HG03342 (cell line): ENCODE data around the gene KSR1.
A peak's percentile ranks its signal among the peaks of the same experiment; 100 is the strongest.

ENCODE experiments used
- ATAC-seq: cut with Tn5 transposase; IDR thresholded peaks from one replicate; pipeline ENCODE4 v1.9.1; 2021; ENCODE audit warnings: mild to moderate bottlenecking, moderate library complexity; ENCODE audit not compliant: unreplicated experiment

The KSR1 gene

DNA sequence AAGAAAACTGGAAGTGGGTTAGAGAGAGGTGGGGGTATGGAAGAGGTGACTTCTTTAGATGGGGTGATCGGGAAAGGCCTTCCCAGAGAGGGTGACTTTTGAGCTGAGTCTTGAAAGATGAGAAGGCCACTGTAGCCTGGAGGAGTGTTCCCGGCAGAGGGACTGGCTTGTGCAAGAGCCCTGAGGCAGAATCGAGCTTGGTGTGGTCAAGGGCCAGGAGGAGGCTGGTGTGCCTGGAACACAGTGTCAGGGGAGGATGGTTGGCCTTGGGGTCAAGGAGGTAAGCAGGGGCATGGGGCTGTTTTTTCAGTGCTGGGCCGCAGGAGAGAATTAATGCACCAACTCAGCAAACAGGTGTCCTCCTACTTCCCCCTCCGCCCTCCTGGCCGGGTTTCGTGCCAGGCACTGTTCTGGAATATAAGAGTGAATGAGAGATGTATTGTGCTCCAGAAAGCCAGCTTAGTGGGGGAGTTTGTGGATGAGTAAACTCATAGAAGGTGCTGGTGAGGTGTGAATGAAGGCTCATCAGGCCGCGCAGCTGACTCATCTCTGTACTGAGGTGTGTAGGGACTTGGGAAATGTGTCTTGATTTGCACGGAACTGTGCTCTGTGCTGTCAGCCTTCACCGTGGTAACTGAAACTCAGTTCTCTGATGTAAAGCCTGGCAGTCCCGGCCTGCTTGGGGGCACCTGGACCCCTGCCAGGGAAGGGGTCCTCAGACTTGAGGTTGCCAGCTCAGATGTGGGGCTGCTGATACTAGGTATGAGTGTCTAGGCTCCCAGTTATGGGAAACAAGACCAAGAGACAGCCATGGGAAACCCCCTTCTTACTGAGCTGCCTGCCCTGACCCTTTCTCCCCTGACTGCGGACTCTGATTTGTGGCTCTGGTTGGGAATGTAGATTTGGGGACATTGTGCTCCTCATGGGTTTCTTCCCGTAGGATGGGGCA, 15.3 kb downstream of the KSR1 start:
- peak; percentile 68 for ATAC-seq

DNA sequence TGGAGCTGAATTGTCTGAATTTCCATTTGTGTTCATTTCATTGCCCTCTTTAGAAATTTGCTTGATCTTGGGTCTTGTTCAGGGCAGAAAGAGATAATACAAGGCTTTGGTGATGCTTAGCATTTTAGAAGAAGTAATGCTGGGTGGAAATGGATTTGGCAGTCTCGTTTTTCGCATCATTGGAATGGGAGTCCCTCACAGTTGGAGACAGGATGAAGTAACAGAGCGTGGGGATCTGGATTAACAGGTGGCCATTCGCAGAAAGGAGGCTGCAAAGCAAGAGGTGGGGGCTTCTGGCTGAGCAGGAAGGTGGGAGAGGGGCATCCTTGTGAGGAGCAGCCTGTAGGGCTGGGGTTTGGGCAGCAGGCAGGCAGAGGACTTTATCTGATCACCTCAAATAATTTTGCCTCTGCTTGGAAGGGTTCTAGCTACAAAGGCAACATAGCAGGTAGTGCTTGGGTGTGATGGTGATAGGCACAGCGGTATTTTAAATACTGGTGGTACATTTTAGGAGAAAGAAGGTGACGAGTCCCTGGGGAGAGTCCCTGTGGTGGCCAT, 17.0 kb downstream of the KSR1 start:
- no peak for ATAC-seq

DNA sequence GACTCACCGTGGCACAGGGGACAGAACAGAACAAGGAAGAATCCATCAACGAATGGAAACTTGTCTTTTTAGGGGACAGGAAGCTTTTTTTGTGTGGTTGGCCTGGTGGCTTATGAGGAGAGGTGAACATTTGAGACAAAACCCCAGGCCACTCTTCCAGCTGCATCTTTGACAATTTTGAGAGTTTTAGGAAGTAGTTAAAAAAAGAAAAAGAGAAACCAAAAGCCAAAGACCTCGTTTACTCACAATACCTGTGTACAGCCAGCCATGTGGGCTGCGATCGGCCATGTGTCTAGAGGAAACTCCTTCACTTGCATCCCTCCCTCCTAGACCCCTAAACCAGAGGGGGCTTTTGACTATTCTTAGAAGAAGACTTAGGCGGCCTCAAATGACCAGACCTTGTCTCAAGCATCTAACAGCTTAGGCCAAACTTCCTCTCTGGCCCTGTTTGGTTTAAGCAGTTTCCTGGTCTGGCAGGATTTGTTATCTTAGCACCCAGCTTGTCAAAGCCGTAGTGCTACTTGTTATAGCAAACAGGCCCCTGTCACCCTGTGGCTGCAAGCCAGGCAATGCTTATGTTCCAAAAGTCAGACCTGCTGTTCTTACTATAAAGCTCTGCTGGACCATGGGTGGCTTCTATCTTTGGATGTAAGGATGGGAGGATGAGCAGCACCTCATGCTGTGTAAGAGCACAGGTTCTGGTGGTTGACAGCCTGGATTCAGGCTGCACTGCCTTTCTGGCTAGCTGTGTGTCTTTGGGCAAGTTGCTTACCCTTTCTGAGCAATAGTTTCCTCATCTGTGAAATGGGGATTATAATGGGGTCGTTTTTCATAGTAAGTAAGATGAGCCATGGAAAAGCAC, 17.7 kb downstream of the KSR1 start:
- peak; percentile 38 for ATAC-seq

DNA sequence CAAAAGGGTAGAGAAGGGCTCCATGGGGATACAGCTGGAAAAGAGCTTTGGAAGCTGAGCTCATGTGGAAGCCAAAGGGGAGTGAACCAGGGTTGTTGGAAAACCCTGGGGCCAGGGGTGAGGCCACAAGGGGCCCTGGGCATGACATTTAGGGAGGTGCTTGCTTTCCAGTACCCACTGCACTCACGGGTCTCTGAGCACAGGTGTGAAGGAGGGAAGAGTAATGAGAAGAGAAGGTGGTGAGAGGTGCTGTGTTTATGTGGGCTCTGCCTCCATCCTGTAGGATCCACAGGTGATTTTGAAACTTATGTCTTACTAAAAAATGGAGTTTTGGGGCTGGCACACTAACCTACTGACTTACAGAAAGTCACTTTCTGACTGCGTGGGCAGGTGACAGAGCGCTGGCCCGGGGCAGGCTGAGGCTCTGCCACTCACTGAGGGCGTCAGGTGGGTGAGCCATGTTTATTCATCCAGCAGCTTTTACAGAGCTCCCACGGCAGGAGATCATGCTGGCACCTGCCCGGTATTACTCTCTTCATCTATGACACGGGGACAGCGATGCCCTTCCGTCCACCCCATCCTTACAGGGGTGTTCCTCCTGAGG, 18.9 kb downstream of the KSR1 start:
- ATAC-seq: no peak

DNA sequence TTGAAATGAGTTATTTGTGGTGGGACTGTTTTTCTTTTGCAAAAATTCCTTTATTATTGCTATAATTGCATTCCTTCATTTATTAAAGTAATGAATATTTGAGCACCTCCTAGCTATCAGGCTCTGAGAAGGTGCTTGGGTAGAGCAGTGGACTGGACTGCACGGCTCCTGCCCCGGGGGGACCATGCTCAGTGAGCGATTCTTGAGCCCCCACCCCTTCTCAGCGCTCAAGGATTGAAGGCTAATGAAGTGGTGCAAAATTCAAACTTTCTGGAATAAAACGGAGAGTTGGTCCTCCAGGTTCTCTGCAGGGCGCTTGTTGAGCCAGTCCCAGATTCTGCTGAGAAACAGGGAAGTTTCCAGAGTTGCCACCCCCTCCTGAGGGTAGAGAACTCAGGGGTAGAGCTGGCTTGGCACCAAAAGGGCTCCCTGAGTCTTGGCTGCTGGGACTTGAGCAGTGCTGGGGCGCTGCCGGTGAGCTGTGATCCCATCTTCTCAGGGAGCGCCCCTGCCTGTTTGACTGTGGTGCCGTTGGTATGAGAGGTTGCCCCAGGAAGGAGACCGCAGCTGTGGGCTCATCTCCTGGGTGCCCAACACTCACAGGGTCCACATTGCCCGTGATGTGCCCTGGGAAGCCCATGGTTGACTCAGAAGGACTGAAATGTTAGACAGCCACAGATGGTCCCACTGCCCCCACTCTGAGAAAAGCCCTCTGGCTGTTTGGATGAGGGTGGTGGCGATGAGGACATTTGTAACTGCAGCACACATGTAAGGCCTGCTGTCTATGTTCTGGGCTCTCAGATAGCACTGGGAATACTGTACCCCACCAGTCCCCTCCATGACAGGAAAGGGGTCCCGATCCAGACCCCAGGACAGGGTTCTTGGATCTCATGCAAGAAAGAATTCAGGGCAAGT, 20.0 kb downstream of the KSR1 start:
- ATAC-seq: no peak

DNA sequence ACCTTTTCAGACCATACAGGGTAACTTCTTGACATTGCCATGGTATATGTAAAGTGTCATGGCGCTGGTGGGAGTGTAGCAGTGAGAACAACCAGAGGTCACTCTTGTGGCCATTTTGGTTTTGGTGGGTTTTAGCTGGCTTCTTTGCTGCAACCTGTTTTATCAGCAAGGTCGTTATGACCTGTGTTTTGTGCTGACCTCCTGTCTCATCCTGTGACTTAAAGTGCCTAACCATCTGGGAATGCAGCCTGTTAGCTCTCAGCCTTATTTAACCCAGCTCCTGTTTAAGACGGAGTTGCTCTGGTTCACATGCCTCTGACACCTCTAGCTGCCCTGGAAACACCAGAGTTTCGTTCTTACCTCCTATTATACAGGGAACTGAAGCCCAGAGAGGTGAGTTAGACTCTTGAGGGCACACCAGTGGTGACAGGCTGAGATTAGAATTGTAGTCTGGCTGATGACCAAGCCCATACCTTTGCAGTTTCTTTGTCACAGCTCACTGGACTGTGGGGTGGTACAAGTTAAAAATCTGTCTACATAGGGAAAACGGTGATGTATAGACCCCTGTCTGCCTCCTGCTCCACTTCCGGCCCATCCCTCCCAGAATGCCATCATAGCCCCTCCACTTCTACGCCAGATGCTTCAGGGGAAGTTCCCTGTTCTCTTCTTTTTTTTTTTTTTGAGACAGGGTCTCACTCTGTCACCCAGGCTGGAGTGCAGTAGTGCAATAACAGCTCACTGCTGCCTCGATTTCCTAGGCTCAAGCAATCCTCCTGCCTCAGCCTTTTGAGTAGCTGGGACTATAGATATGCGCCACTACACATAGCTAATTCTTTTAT, 21.0 kb downstream of the KSR1 start:
- no peak for ATAC-seq

DNA sequence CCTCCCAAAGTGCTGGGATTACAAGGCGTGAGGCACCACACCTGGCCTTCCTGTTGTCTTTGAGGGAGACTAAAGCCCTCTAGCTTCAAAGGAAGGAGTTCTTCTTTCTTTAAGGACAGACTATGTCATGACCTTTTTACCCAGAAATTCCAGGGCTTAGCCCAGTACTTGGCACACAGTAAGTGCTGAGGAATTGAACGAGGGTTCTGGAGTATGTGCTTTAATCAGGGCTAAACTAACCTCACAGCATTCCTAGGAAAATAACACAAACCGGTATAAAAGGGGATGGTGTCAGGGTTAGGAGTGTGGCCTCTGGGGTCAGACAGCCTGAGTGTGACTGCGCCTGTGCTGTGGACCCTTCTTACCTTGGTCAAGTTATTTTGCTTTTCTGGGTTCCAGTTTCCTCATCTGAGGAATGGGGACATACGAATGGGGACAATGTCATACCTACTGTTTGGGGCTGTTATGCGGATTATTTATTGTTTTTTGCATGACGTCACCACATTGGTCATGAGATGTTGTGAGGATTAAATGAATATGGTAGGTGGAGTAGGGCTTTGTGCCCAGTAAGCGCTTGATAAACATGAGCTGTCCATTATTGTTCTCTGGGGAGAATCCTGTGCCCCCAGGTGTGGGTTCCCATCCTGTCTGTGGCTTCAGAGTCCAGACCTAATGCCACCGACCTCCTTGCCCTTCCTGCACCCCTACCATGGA, 21.9 kb downstream of the KSR1 start:
- ATAC-seq: no peak

DNA sequence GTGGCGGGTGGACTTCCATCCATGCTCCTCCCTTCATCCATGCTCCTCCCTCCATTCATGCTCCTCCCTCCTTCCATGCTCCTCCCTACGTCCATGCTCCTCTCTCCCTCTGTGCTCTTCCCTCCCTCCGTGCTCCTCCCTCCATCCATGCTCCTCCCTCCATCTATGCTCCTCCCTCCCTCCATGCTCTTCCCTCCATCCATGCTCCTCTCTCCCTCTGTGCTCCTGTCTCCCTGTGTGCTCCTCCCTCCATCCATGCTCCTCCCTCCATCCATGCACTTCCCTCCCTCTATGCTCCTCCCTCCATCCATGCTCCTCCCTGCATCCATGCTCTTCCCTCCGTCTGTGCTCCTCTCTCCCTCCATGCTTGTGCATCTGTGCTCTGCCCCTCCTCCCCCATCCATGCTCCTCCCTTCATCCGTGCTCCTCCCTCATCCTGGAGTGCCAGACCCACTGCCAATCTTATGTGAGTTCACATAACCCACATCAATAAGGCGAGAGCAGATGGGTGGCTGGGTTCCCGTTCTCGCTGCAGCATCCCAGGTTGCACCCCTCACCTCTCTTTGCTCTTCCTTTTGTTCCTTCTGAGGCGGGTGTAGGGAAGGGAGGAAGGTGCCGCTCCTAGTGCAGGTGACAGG, 22.8 kb downstream of the KSR1 start:
- ATAC-seq: no peak

DNA sequence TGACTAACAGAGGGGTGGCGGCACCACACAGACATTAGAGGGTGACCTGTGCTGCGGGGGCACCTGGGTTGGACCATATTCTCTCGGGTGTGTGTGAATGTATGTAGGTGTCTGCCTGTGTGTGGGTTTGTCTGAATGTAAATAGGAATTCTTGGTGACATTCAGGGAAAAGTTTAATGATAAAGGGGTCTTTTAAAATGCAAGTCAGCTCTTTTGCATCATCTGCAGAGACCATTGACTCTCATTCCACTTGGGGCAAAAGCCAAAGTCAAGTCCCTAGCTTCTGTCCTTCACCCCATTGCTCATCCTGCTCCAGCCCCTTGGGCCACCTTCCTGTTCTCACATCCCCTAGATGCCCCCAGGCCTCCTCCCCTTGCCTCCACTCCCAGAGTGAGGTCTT, 23.6 kb downstream of the KSR1 start:
- ATAC-seq: no peak

DNA sequence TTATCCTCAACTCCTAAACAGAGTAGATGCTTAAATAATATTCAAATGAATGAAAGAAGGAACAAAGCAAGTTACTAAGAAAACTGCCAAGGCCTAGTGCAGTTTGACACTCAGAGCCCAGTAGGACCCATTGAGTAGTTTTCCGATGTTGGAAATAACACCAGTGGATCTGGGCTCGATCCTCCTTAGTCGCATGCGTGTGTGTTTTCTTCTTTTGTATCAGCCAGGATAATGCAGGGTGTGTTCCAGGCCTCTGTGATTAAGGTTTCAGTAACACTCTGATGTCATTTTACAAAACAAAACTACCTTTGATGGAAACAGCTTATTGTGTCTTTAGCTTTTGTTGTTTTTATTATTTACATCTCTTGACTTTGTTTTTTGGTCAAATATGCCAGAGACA, 24.5 kb downstream of the KSR1 start:
- no peak for ATAC-seq

DNA sequence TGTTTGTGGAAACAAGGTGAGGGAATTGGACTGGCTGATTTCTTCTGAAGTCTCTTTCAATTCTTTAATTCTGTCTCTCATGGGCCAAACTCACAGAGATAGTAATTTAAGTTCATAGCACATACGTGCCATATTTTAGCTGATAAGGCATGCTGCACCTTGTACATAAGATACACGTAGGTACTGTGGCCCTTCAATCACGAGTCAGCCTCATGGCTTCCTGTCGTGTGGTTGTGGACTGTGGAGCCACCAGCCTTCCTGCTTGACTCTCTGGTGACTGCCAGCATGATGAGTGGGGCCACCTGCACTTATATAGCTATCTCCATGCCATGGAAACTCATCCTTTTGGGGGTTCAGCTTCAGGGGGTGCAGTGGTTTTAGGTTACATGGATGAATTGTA, 25.1 kb downstream of the KSR1 start:
- no peak for ATAC-seq

DNA sequence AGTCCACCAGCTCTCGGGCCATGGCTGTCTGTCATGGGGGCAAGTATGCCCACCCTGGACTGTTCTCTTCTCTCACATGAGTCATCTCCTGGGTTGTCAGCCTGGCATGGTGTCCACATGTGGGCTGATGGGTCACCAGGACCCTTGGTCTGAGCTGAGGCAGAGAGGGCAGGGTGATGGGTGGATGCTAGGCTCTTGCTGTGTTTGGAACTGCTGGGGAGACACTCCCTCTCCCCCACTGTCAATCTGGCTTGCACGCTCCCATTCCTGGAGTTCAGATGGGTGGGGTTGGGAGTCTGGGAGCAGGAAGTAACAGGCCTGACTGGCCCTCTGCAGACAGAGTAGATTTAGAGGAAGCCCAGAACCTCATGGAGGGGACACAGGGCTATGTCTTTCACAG, 28.9 kb downstream of the KSR1 start:
- no peak for ATAC-seq

DNA sequence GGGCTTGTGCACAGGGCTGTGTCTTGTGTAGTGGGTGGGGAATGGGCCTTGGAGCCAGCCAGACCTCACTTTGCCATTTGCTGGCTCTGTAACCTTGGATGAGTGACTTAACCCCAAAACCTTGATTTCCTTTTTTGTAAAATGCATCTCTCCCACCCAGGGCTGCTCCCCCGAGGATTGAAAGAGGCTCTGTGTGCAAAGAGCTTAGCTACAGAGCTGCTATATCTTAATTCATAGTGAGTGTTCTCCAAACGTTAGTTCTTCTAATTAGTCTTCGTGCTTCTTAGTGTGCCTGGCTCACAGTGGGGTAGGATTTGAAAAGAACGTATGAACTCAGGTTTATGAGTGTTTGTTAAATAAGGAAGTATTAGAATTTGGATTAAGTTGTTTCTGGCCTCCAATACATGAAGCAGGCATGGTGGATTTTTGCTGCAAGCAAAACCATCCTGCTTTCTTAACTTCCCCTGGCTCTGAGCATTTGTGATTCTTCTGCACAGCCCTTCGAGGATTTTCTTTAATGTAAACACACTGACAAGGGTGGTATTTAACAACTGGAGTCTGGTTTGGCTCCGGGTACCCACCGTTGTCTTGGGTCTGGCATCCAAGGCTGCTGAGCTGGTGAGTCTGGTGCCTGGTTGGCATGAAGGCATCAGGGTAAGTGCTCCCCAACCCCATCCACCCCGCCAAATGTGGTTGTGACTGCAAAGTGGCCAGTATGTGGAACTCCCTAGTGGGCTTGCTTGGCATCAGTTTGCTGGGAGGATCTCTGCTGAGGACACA, 29.7 kb downstream of the KSR1 start:
- no peak for ATAC-seq

DNA sequence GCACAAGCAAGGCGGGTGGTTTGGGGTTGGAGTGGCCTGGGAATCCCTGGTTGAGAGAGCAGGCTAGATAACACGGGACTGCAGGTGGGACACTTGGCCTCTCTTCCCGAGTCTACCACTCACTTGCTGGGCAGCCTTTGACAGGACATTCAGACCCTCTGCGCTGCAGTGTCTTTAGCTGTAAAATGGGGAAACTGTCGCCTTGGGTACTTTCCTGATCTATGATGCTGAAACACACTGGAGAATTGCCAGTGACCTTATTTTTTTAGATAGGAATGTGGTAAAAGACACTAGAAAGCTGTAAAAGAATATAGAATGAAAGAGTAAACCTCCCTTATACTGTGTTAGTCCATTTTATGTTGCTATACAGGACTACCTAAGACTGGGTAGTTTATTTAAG, 30.5 kb downstream of the KSR1 start:
- no peak for ATAC-seq

DNA sequence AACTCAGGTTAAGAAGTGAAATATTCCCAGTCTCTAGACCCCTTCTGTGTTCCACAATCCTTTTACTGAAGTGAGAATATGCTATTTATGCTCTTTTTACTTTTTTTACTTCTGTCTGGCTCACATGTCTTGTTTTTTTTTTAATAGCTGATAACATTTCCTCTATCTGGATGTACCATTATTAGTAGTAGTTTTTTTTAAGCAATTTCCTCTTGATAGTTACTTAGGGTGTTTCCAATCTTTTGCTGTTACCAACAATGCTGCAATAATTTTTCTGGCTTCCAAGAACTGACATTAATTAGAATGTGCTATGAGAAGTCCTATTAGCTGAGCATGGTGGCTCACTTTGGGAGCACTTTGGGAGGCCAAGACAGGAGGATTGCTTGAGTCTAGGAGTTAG, 32.0 kb downstream of the KSR1 start:
- ATAC-seq: no peak

DNA sequence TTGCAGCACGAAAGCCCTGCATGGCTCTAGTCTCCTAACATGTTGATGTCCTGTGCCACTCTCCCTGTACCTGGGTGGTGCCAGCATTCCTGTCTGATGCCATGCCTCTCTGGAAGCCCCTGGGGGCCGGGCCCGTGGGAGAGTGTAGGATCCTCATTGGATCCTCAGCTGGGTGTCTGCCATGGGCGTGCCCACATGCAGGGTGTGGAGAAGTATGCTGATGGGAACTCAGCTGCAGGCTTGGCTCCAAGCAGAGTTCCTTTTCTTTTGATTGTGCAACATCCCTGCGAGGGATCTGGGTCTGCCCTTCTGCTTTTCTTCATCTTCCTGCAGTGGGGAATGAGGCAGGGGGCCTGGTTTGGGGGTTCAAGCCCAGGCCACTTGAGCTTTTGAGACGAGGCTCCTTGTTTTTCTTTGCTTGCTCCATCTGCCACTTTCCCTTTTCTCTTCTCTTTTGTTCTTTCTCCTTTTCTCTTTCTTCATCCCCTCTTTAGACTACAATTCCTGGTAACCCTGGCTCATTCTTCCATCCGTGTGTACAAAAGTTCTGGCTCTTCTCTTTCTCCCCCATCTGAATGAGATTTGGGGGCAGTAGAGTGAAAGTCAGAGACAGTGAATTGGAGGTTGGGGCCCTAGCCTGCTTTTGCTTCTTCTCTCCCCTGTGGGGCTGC, 32.9 kb downstream of the KSR1 start:
- no peak for ATAC-seq

DNA sequence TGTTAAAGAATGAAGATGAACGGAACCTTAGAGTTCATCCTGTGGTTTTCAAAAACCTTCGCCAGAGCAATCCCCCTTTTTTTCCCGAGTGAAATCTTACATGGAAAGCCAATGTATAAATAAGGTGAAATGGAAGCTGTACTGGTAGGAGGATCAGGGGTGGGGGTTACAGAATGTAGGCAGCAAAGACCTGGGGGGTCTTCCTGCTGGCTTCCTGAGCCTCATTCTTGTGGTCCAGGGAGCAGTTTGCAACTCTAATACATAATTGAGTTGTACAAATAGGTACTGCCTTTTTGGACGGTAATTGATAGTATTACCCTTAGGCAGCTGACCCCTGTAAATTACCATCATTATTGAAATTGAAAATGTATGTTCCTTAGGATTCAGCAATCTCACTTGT, 34.1 kb downstream of the KSR1 start:
- no peak for ATAC-seq
